Ascending aorta (tissue), 2 donors: ENCODE measurements around the gene ZNF574. TPM values are rescaled to one million over a fixed set of nuclear protein-coding genes. Genes with fewer than 3 reads are reported as not detected.

ENCODE experiments used
- DNase-seq, 2 donors: peaks; one replicate each; pipeline ENCODE4 v3.0.0-alpha.2; 2019; ENCODE audit warnings: low spot score in 2 of 2
- H3K27ac ChIP-seq, 2 donors: fragments of 200-600 bp; sonication (generic); one replicate each; pipeline ENCODE4 v1.5.1; 2016 to 2017; ENCODE audit warnings: mild to moderate bottlenecking in 1 of 2
- H3K27me3 ChIP-seq: fragments of 200-600 bp; sonication (generic); one replicate; pipeline ENCODE4 v1.5.1; 2017
- H3K36me3 ChIP-seq, 2 donors: fragments of 200-600 bp; sonication (generic); one replicate each; pipeline ENCODE4 v1.5.1; 2016
- H3K4me1 ChIP-seq, 2 donors: fragments of 200-600 bp; sonication (generic); one replicate each; pipeline ENCODE4 v1.5.1; 2016 to 2017; ENCODE audit warnings: mild to moderate bottlenecking in 1 of 2
- H3K4me3 ChIP-seq, 2 donors: fragments of 200-600 bp; sonication (generic); one replicate each; pipeline ENCODE4 v1.5.1; 2016 to 2017; ENCODE audit warnings: mild to moderate bottlenecking in 1 of 2
- H3K9me3 ChIP-seq, 2 donors: fragments of 200-600 bp; sonication (generic); one replicate each; pipeline ENCODE4 v1.5.1; 2016
- CTCF ChIP-seq, 3 experiments: fragments of 200-600 bp in 2 of 3; fragments of 450-650 bp in 1 of 3; sonication (generic) in 2 of 3; IDR thresholded peaks; one replicate each; pipeline ENCODE4 v1.5.1; 2016 to 2019; ENCODE audit warnings: antibody characterized with exemption in 3 of 3, mild to moderate bottlenecking in 1 of 3, moderate library complexity in 1 of 3
- intact Hi-C: fragments of 100-400 bp; cut with DNase I; formaldehyde crosslinking; loops from one replicate; pipeline ENCODE4 v1.15.1; 2023
- total RNA-seq: library from RNA; depleted of rRNA; stranded (reverse); fragments of >200 nt; gene quantifications from one replicate; pipeline ENCODE4 v1.1.0, GENCODE V29; 2016

ZNF574 gene
- total RNA-seq, 1 donor from 2014 or later = 14.9 TPM

GRCh38 chr19:42042455-42043170 lies 33.4 kb upstream of the ZNF574 start:
- Histone ChIP-seq H3K27ac (no peak overlapping the region), H3K4me3 (no peak overlapping the region), H3K4me1 (no peaks in the 10 kb centered on the region), H3K9me3 (no peaks in the 10 kb centered on the region), H3K27me3 (no peaks in the 10 kb centered on the region), H3K36me3 (peaks cover 24 to 69% of the 10 kb centered on the region in 2 donors)
- intact Hi-C loops = no loop called here
- TF ChIP-seq CTCF (IDR thresholded peaks at IDR 0.05) = no peak
- no peak for DNase-seq

- peaks cover 23 to 45% of the 10 kb centered on the region in 2 donors for H3K36me3 ChIP-seq
Observed at GRCh38 chr19:42045575-42045974, 30.4 kb upstream of the ZNF574 start.

GRCh38 chr19:42048992-42049391 lies 27.0 kb upstream of the ZNF574 start:
- Histone ChIP-seq H3K27me3 (no peaks in the 10 kb centered on the region), H3K9me3 (no peaks in the 10 kb centered on the region), H3K4me1 (no peaks in the 10 kb centered on the region), H3K4me3 (no peak overlapping the region), H3K27ac (no peak overlapping the region), H3K36me3 (peaks cover 16 to 51% of the 10 kb centered on the region in 2 donors)
- intact Hi-C loops = no loop called here
- DNase-seq = no peak
- no peak for TF ChIP-seq CTCF (IDR thresholded peaks at IDR 0.05)

More at GRCh38 chr19:42045575-42045974, 30.4 kb upstream of the ZNF574 start:
- Histone ChIP-seq H3K4me1 (no peaks in the 10 kb centered on the region), H3K27ac (no peak overlapping the region), H3K27me3 (no peaks in the 10 kb centered on the region), H3K4me3 (no peak overlapping the region), H3K9me3 (no peaks in the 10 kb centered on the region)
- DNase-seq = no peak
- no peak for TF ChIP-seq CTCF (IDR thresholded peaks at IDR 0.05)
- intact Hi-C loops = no loop called here

GRCh38 chr19:42051166-42052115 lies 24.5 kb upstream of the ZNF574 start:
- Histone ChIP-seq H3K27me3 (no peaks in the 10 kb centered on the region), H3K9me3 (no peaks in the 10 kb centered on the region), H3K4me3 (no peak overlapping the region), H3K36me3 (peaks cover 18 to 50% of the 10 kb centered on the region in 2 donors), H3K4me1 (no peaks in the 10 kb centered on the region), H3K27ac (no peak overlapping the region)
- no peak for TF ChIP-seq CTCF (IDR thresholded peaks at IDR 0.05)
- intact Hi-C loops = no loop called here
- DNase-seq = no peak

- Histone ChIP-seq H3K27me3 (no peaks in the 10 kb centered on the region), H3K27ac (no peak overlapping the region), H3K4me1 (no peaks in the 10 kb centered on the region), H3K4me3 (no peak overlapping the region), H3K36me3 (peaks cover 26 to 58% of the 10 kb centered on the region in 2 donors), H3K9me3 (no peaks in the 10 kb centered on the region)
- no peak for TF ChIP-seq CTCF (IDR thresholded peaks at IDR 0.05)
- DNase-seq = no peak
- intact Hi-C loops = no loop called here
Observed at GRCh38 chr19:42052241-42052863, 23.6 kb upstream of the ZNF574 start.
